Myocyte (in vitro differentiated cells): ENCODE measurements around the gene INTS1. TPM values are rescaled to one million over a fixed set of nuclear protein-coding genes. Genes with fewer than 3 reads are reported as not detected.
A peak's percentile ranks its signal among the peaks of the same experiment; 100 is the strongest.

Source experiments
- DNase-seq: peaks from one replicate; pipeline ENCODE4 v3.0.0-alpha.2; 2012; ENCODE audit warnings: low read depth
- total RNA-seq: library from RNA; depleted of rRNA; stranded (reverse); fragments of >200 nt; gene quantifications from 2 replicates; pipeline ENCODE4 v1.2.3, GENCODE V29; 2014

INTS1 gene
- total RNA-seq, 1 donor from 2014 or later, result 52.7 TPM

DNA sequence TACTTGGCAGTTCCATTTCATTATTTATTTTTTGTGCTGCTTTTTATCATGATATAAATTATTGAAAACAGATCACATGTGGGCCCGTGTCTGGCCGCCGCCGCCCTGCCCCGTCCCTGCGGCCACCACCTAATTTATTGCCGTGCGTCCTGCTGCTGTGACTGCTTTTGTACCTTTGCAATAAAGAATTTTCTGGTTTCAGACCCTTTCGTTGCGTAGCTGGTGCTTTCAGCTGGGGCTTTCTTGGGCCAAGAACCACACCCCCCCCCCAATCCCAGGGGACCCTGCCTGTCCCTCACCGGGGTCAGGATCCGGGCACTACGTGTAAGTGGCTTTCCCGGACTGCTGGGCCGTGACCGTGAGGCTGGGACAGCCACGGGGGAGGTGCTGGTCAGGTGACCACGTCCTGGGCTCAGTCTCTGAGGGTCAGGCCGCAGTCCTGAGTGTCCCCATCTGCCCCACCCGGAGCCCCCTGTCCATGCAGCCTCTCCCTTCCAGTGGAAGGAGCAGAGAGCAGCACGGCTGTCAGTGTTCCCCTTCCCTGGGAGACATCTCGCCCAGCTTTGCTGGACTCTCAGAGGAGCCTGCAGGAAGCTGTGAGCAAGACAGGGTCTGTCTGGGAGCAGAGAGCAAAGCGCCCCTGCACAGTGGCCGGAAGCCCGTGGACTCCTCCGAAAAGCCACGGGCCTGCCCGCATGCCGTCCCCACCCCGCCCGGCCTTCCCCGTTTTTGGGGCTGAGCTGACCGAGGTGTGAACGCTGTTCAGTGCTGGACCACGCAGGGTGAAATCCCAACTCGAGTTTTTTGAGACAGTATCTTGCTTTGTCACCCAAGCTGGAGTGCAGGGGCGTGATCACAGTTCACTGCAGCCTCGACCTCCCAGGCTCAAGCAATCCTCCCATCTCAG lies 38.9 kb upstream of the INTS1 start:
- no peak for DNase-seq

DNA sequence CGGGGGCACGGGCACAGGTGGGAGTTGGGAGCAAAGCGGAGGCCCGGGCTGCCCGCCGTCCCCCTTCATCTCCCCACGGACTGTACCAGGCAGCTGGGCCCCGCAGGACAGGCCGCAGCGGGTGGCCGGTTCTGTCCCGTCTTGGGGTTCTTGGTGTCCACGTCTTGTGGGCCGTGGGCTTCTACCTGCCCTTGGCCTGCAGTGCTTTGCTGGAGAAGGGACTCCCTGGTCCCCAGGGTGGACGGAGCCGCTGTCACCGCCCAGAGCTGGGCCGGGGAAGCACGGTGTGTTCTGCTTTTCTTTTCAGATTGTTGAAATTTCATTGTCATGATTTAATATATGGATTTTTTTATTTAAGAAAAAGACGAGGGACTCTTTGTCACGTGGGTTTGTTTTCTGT lies 38.1 kb upstream of the INTS1 start:
- DNase-seq, result no peak

DNA sequence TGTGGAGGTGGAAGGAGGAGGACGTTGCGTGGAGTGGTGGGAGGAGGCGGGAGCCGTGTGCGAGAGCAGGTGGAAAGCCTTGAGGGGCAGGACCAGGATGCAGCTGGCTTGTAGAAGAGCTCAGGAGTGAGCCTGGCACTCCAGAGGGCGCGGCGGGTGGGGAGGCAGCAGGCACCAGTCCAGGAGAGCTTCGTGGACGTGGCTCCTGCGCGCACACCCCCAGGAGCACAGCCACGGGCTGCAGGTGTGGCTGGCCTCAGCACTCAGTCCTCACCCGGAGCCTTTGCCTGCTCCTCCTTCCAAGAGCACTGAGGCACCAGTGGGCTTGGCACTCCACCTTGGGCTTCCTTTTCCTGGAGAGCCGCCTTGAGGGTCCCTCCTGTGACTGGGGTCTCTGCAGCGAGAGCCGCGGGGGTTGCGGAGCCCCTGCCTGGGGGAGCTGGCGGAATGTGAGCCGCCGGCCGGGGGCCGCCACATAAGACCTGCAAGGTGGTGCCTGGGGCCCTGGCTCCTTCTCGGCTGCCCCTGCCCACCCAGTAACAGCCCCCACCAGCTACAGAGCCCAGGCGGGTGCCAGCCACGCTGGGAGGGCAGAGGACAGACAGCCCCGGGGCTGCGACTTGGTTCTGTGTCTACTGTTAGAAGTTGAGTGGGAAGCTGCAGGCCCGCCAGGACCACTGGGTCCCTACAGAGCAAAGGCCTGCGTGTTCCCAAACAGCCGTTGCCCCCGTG lies 37.4 kb upstream of the INTS1 start:
- no peak for DNase-seq

DNA sequence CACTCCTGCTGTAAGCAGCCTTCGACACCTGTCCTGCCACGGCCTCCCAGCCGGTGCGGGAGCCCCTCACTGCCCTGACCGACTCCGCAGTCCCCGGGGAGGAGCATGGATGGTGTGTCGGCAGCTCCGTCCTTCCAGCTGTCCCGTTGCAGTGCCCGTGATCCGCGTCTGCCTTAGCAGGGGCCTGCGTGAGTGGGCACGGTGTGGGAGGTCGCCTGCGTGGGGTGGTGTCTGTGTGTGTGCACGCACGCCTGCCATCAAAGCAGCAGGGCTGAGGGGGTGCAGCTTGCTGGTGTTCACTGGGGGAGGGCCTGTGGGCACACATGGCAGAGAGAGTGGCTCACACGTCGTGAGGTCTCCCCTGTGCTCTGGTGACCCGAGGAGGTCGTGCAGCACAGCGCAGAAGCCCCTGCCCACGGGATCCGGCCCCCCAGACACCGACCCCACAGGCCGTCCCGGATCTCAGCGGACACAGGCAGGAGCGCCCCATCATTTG lies 36.6 kb upstream of the INTS1 start:
- DNase-seq, result no peak

DNA sequence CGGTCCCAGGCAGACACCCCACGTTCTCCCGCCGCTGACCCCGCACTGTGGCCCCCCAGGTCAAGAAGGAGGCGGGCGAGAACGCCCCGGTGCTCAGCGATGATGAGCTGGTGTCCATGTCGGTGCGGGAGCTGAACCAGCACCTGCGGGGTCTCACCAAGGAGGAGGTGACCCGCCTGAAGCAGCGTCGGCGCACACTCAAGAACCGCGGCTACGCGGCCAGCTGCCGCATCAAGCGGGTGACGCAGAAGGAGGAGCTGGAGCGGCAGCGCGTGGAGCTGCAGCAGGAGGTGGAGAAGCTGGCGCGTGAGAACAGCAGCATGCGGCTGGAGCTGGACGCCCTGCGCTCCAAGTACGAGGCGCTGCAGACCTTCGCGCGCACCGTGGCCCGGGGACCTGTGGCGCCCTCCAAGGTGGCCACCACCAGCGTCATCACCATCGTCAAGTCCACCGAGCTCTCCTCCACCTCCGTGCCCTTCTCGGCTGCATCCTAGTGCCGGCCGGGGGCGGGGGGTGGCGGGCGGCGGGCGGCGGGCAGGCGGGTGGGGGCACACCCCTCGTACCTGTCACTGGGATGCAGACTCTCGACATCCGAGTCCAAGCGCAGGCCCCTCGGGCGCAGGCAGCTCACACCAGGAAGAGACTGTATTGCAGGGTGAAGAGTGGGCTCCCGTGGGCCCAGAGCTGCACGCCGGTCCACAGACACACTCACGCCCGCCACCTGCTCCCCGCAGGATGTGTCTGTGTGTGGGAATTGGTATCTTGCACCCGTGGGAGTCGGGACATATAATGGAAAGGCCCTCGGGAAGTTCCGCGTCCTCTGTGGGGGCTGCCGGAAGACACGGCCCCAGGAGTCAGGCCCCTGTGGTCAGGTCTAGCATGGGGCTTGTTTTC lies 35.9 kb upstream of the INTS1 start:
- no peak for DNase-seq

DNA sequence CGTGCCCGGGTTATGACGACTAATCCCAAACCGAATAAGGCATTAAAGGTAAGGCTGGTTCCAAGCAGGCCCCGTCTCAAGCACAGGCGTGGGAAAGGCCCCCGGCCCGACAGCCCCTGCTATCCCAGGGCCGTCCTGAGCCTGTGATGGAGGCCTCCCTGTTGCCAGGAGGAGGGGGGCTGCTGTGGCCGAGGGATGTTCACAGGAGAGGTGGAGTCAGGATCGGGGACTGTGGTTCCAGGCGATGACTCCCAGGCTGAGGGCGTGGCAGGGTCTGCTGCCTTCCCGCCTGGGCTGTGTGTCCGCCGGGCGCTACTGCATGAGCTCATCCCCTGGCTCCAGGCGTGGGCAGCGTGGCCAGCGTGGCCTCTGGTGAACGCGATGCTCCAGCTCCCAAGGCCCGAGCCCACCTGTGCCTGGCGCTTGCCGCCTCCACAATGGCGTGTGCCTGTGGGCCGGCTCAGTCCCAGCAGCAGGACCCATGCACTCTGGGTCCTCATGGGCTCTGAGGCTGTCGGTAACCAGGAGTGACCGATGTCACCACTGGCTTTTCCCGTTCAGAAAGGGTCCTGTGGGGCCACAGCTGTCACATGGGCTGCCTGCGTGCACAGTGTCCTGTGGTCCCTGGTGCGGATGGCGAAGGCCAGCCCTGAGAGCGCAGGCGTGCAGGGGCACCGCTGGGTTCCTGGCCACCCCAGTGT lies 35.1 kb upstream of the INTS1 start:
- DNase-seq, result no peak

DNA sequence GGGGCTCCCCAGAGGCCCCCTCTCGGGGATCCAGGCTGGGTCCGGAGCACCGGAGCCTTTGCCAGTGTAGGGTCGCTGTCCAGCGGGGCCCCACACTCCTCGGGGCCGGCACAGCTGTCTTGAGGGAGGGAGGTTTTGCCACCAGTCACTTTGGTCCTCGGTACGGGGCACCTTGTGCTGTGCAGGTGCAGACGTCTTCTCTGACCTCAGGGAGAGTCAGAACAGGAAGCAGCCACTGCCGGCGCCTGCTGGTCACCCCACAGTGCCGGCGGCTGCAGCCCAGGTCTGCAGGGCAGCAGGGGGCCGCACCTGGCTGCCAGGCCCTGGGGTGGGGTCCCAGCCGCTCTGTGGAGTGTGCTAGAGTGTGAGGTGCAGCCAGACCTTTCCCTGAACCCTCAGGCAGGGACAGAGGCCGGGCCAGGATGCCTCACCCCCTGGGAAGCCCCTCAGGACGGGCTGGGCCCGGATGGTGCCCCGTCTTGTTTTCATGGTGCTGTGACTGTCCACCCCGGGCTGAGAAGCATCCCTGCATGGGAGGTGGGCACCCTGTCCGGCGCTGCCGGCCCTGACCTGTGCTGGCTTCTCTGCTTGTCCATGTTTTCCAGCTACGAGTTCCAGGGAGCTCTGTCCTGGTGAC lies 34.5 kb upstream of the INTS1 start:
- DNase-seq, result no peak

DNA sequence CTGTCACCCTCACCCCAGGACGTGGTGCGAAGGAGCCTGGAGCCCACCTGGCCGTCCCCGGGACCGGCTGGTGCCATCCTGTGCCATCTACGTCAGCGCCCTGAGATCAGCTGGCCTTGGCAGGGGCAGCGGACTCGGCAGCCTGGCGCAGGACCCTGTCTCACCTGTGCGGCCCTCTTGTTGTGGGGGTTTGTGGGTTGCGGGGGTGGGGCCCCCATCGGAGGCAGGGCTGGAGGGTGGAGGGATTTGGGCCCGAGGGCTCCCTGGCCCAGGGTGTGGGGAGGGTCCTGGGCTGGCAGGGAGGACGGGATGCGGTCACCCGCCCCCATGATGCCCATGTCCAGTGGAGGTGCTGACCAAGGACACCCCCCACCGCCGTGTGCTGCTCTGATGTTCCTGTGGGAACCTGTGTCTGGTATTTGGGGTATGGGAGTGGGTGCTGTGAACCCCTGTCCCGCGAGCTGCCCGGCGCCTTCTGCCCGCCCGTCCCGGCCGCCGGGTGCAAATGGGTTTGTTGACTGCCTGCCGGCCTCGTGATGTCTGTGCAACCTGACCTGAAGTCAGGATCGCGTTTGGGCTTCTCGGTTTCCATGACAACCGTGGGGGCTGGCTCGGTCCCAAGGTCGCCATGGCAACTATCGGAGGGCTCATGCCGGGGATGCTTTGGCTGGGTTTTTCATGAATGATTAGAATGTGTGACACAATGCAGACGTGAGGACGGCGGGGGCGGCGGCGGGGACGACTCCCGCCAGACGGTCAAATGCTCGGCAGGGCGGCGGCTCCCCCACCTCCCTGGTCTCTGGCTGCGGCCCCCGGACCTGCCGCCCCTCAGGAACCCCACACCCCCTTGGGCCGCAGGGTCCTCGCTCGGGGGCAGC lies 33.6 kb upstream of the INTS1 start:
- peak; percentile 86 for DNase-seq

DNA sequence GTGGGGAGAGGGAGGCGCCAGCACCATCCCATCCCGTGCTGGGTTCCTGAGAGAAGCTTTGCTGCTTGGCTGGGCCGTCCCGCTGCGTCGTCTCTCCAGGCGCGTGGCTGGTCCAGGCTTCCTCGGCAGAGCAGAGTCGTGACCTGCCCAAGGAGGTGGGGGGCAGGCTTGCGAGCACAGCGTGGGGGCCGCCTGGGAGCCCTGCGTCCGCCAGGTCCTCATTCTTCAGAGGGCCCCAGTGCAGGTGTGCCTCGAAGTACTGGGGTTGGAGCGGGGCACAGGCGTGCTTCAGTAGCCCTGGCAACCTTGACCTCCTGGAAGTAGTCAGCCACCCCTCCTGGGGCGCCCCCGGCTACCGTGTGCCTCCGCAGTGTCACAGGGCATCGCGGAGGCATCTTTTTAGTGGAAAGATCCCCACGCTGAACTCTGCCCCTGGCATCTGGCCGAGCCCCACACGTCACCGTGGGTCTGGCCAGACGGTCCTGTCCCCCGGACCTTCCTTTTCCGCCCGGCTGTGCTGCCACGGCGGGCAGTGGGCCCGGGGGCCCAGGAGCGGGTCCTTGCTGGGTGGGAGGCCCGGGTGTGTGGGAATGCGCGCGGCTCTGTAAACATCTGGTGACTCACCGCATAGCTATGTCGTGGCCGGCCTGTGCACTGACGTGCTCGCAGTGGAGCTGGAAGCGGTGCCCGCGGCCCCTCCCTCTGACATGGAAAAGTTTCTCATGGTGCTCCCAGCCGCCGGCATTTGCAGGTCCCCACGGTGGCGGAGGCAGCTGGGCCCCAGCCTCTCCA lies 32.8 kb upstream of the INTS1 start:
- DNase-seq, result peak; percentile 99

DNA sequence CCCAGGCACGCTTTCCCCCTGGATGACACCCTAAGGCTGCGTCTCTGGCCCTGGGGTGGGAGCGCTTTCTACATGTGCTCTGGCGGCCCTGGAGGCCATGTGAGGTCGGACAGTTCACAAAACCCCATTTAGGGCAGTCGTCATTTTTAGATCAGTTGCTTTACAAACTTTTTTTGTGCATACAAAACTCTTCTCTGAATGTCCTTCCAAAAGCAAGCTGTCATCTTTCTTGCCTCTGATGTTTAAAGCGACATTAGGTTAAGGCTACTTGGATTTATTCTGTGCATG lies 32.2 kb upstream of the INTS1 start:
- DNase-seq, result no peak

DNA sequence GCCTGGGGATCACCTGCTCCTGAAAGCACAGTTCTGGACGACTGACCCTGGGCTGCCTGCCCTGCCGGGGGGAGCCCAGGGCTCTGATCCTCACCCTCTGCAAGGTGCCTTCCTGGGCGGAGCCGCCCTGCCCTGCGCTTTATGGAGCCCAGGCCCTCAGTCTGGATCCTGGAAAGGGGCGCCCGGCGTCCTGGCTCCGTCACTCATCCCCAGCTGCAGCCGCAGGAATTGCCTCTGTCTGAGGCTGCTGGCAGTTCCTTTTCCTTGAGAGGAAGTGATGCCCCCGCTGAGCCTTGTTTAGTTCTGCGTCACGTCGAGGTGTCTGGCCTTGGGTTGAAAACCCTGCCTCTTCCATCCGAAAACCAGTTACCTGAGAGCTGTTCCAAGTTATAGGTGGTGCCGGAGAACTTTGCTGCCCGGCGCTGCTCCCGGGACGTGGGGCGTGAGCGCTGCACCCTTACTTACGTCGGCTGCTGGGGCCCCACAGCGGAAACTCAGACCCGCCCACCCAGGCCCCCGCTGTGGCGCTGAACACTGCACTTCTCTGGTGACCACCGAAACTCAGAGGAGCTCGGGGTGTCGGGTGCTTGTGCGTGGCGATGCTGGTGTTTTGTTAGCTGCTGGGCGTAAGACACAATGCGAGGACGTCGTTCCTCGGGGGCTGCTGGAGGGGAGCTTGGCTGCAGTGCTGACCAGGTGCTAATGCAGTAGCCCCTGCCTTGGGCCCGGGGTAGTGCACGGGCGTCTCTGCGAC lies 31.7 kb upstream of the INTS1 start:
- DNase-seq, result no peak

DNA sequence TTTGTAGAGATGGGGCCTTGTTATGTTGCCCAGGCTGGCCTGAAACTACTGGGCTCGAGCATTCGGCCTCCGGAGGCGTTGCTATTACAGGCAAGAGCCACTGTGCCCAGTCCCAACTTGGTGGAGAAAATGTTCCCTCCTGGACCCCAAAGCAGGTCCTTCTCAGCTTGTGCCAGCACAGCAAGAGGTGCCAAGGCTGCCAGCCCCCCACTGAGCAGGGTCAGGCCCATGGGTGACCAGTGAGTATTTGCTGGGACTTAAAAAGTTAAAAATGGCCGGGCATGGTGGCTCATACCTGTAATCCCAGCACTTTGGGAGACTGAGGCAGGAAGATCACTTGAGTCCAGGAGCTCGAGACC lies 30.9 kb upstream of the INTS1 start:
- DNase-seq, result no peak

DNA sequence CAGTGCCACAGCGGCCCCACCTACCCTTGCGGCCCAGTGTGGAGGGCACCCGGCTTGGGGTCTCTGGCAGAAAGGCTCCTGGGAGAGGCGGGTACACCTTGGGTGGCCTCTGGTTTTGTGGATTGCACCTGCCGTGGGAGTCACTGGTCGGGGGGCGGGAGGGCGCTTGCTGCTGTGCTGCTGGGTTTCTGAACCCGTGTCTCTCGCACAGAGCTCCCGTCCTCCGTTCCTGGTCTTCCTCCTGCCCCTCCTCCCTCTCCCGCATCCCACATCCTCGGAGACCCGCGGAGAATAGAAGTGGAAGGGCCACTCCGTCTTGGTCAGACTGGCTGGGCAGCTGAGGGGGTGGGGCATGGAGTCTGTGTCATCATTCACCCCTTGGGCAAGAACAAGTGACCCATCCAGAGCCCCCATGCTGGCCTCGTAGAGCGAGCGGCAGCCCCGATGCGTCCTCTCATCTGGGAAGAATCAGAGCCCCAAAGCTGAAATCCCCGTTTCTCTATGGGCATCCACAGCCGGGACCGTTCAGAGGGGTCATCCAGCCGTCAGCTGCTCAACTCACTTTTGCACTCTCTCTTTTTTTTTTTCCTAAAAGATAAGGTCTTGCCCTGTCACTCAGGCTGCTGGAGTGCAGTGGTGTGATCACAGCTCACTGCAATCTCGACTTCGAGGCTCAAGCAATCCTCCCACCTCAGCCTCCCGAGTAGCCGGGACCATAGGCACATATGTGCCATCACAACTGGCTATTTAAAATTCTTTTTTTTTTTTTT lies 30.3 kb upstream of the INTS1 start:
- no peak for DNase-seq

DNA sequence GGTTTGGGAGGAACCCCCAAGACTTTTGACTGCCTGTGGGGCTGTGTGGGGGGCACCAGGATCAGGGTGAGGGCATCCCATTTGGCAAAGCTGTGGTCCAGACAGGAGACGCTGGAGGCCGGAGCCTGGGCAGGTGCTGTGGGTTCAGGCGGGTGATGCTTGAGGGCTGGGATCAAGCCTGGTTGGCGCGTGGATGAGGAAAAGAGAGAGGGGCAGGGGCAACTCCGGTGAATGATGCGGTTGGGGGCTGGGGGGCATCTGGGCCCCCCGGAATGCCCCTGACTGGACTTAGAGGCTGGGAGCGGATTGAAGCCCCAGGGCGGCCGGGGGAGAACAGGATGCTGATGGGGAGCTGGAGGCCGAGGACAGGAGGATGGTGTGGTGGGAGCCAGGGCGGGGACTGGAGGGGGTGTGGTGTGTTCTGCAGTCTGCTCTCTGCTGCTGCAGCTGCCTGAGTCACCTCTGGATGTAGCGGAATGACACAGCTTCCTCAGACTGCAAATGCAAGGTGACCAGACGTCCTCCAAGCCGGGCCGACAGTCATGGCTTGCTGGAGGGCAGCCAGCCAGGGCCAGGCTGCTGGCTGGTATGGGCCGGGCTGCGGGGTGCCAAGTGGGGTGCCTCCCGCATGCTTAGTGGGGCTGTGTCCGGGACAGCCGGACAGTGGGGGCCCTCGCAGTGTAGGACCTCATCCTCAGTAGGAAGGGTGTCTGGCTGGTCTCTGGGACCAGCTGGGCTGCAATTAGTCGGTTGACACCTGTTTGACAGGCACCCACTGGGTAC lies 29.5 kb upstream of the INTS1 start:
- DNase-seq, result peak; percentile 72

DNA sequence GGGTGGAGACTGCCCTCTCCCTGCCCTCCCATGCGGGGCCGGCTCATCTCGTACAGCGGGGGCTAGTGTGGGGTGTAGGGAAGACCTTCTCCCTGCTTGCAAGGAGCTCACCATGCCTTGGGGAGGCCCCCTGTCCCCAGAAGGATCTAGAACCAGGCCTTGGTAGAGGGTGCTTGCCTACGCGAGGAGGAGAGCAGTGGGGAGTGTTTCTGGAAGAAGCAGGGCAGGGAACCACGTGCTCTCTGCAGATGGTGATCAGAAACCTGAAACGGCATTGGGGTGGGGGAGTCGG lies 29.0 kb upstream of the INTS1 start:
- DNase-seq, result no peak

DNA sequence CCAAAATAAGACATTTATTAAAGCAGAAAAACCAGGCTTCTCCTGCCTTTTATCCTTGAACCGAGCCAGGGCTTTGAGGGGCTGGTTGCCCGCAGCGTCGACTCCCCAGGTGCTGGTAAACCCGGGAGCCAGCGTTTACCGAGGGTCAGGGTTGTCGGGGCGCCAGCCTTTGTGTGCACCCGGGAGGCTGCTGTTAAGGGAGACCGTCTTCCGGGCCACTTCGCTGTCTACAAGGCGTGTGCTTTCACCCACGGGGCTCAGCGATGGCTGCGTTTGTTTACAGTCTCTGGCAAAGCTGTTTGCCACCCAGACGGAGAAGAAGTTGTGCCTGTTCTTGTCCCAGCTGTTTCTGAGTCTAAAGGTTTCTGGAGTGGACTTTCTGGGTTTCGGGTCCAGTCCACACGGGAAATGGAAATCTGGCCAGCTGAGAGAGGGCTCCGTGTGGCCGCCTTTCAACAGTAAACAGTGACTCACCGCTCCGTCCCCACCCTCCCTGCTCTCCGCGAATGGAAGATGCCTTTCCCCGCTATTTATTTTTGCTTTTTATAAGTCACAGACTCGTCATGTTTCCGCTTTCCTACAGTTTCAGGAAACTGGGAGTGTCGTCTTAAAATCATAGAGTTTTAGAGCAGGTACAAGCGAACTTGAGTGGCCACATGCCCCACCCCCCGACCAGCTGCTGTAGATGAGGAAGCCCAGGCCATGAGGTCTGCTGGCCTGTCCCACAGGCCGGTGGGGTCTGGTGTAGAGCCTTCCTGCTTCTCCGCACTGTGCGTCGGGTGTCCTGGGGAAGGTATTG lies 28.5 kb upstream of the INTS1 start:
- DNase-seq, result peak; percentile 90
